CD14-positive monocyte (primary cell): ENCODE measurements around the gene ATP5F1D. TPM values are rescaled to one million over a fixed set of nuclear protein-coding genes. Genes with fewer than 3 reads are reported as not detected.

Experiments
- DNase-seq, 3 donors: peaks; one replicate each; pipeline ENCODE4 v3.0.0-alpha.2; 2011 to 2022
- H2AFZ ChIP-seq: 2 replicates; pipeline ENCODE4 v1.6.0; 2012; ENCODE audit warnings: mild to moderate bottlenecking, low read depth, low read length, inconsistent platforms; ENCODE audit not compliant: insufficient read depth, poor library complexity, severe bottlenecking
- H3K27ac ChIP-seq, 2 donors: 1 replicate in 1 of 2; 2 replicates in 1 of 2; pipeline ENCODE4 v1.5.1; 2012 to 2013; ENCODE audit warnings: low read length in 2 of 2, control low read depth in 1 of 2, inconsistent platforms in 1 of 2, low read depth in 1 of 2, mild to moderate bottlenecking in 1 of 2
- H3K27me3 ChIP-seq, 2 donors: one replicate each; pipeline versions ENCODE4 v1.6.0 to v1.6.1; 2011 to 2013; ENCODE audit warnings: low read length in 2 of 2; ENCODE audit not compliant: control insufficient read depth in 2 of 2, insufficient read depth in 2 of 2
- H3K36me3 ChIP-seq, 2 donors: replicated peaks in 1 of 2; 1 replicate in 1 of 2; 2 replicates in 1 of 2; pipeline versions ENCODE4 v1.5.1 to v1.6.1; 2012 to 2013; ENCODE audit warnings: low read length in 2 of 2, control low read depth in 1 of 2, inconsistent platforms in 1 of 2, mild to moderate bottlenecking in 1 of 2; ENCODE audit not compliant: insufficient read depth in 2 of 2, control insufficient read depth in 1 of 2
- H3K4me1 ChIP-seq, 2 donors: 1 replicate in 1 of 2; 2 replicates in 1 of 2; pipeline versions ENCODE4 v1.5.1 to v1.6.1; 2012 to 2013; ENCODE audit warnings: low read length in 2 of 2, control low read depth in 1 of 2, inconsistent platforms in 1 of 2, mild to moderate bottlenecking in 1 of 2, moderate library complexity in 1 of 2; ENCODE audit not compliant: insufficient read depth in 2 of 2, control insufficient read depth in 1 of 2
- H3K4me2 ChIP-seq: replicated peaks from 2 replicates; pipeline ENCODE3; 2012; ENCODE audit warnings: low read length, moderate library complexity, mild to moderate bottlenecking; ENCODE audit not compliant: poor library complexity, severe bottlenecking; ENCODE audit errors: extremely low read depth
- H3K4me3 ChIP-seq, 3 experiments: fragments of 200-600 bp in 1 of 3; sonication (generic) in 1 of 3; replicated peaks in 1 of 3; 1 replicate in 2 of 3; 2 replicates in 1 of 3; pipeline ENCODE4 v1.5.1; 2011 to 2013; ENCODE audit warnings: low read length in 3 of 3, mild to moderate bottlenecking in 3 of 3, control low read depth in 2 of 3, low read depth in 2 of 3, inconsistent platforms in 1 of 3, moderate library complexity in 1 of 3
- H3K79me2 ChIP-seq: 2 replicates; pipeline ENCODE4 v1.6.0; 2012; ENCODE audit warnings: mild to moderate bottlenecking, control low read depth, inconsistent platforms, low read length, moderate library complexity; ENCODE audit not compliant: insufficient read depth
- H3K9ac ChIP-seq: 2 replicates; pipeline ENCODE4 v1.6.0; 2017; ENCODE audit warnings: low read length, mild to moderate bottlenecking; ENCODE audit not compliant: insufficient read depth, poor library complexity, severe bottlenecking
- H3K9me3 ChIP-seq, 2 donors: replicated peaks in 1 of 2; 1 replicate in 1 of 2; 2 replicates in 1 of 2; pipeline versions ENCODE4 v1.5.1 to v1.6.1; 2012 to 2013; ENCODE audit warnings: low read length in 2 of 2, control low read depth in 1 of 2; ENCODE audit not compliant: control insufficient read depth in 1 of 2, insufficient read depth in 1 of 2
- H4K20me1 ChIP-seq: 2 replicates; pipeline ENCODE4 v1.6.0; 2012; ENCODE audit warnings: mild to moderate bottlenecking, low read length, control low read depth, moderate library complexity; ENCODE audit not compliant: insufficient read depth
- H3K27ac Mint-ChIP-seq, 7 donors: one replicate each; pipeline ENCODE4 v1.8.0; 2020; ENCODE audit warnings: mild to moderate bottlenecking in 7 of 7, mixed read lengths in 7 of 7, moderate library complexity in 6 of 7, inconsistent platforms in 2 of 7
- H3K27me3 Mint-ChIP-seq, 3 donors: one replicate each; pipeline ENCODE4 v1.8.0; 2021 to 2022; ENCODE audit warnings: low read depth in 3 of 3, mild to moderate bottlenecking in 3 of 3, mixed read lengths in 3 of 3, moderate library complexity in 3 of 3, inconsistent platforms in 1 of 3
- H3K36me3 Mint-ChIP-seq, 2 donors: one replicate each; pipeline ENCODE4 v1.8.0; 2020; ENCODE audit warnings: mixed read lengths in 2 of 2, inconsistent platforms in 1 of 2, mild to moderate bottlenecking in 1 of 2
- H3K4me1 Mint-ChIP-seq: one replicate; pipeline ENCODE4 v1.8.0; 2020; ENCODE audit warnings: mild to moderate bottlenecking, mixed read lengths
- H3K4me3 Mint-ChIP-seq, 2 donors: one replicate each; pipeline ENCODE4 v1.8.0; 2020; ENCODE audit warnings: mild to moderate bottlenecking in 2 of 2, mixed read lengths in 2 of 2, moderate library complexity in 1 of 2
- H3K9me3 Mint-ChIP-seq, 7 donors: one replicate each; pipeline ENCODE4 v1.8.0; 2020 to 2022; ENCODE audit warnings: mixed read lengths in 7 of 7, mild to moderate bottlenecking in 6 of 7, moderate library complexity in 6 of 7, inconsistent platforms in 2 of 7
- CTCF ChIP-seq: fragments of 200-600 bp; IDR thresholded peaks from one replicate; pipeline ENCODE4 v1.8.0; 2022; ENCODE audit warnings: antibody characterized with exemption, mild to moderate bottlenecking
- WGBS: methylation state at CpG from one replicate; pipeline ENCODE4 v1.1.5; 2013; ENCODE audit warnings: missing lambda C conversion rate; ENCODE audit not compliant: insufficient coverage; 5-methylcytosine and 5-hydroxymethylcytosine counted together
- intact Hi-C, 2 donors: fragments of 100-400 bp; cut with micrococcal nuclease; formaldehyde crosslinking; loops; one replicate each; pipeline versions ENCODE4 v1.15.0 to v1.15.1; 2023
- polyA plus RNA-seq, 3 donors: library from polyadenylated mRNA; depleted of rRNA in 1 of 3; unstranded in 2 of 3; stranded (reverse) in 1 of 3; fragments of 300-500 nt in 2 of 3; fragments of >200 nt in 1 of 3; fragmentation: Illumina TruSeq in 2 of 3; gene quantifications; 1 replicate in 2 of 3; 2 replicates in 1 of 3; pipeline ENCODE4 v1.2.3, GENCODE V29; 2012 to 2021

ATP5F1D gene
- polyA plus RNA-seq, 3 donors, result 122 to 160 (median 143) TPM

- Mint-ChIP-seq H3K27me3 (peaks cover 0 to 6% (median 0%) of the 10 kb centered on the region in 3 donors), H3K4me3 (peak overlapping the region; percentile 30 to 58), H3K36me3 (peaks cover 6 to 10% of the 10 kb centered on the region in 2 donors), H3K9me3 (peaks cover 0 to 2% (median 0%) of the 10 kb centered on the region in 7 donors), H3K4me1 (peaks cover 26% of the 10 kb centered on the region), H3K27ac (peak overlapping the region; percentile 59 to 91 (median 84))
- H3K9ac ChIP-seq, result peak overlapping the region; percentile 97
- peak overlapping the region; percentile 75 for H3K4me2 ChIP-seq
- TF ChIP-seq CTCF, result no peak
- intact Hi-C loops, result loop anchor here in 1 of 2 donors (10.0 kb wide), 3 partner anchors 143 to 383 kb away; partner anchors contain the start of genes ARID3A and GPX4
- H2AFZ ChIP-seq, result peak overlapping the region; percentile 48
- peaks cover 50% of the 10 kb centered on the region for H4K20me1 ChIP-seq
- no peaks in the 10 kb centered on the region for H3K9me3 ChIP-seq
- H3K27ac ChIP-seq, result peak overlapping the region; percentile 92 to 95
- peaks cover 7 to 10% of the 10 kb centered on the region in 2 donors for H3K36me3 ChIP-seq
- no peaks in the 10 kb centered on the region for H3K27me3 ChIP-seq
- no peak for DNase-seq
- peak overlapping the region; percentile 31 to 99 (median 59) for H3K4me3 ChIP-seq
- H3K4me1 ChIP-seq, result peaks cover 39 to 51% of the 10 kb centered on the region in 2 donors
- peaks cover 55% of the 10 kb centered on the region for H3K79me2 ChIP-seq
- 21% methylated on average over 3 of the region's 8 CpGs for WGBS
These were observed 6.2 kb downstream of the ATP5F1D start for GRCh38 chr19:1247748-1248138.

- peaks cover 53% of the 10 kb centered on the region for H3K79me2 ChIP-seq
- Mint-ChIP-seq H3K36me3 (peaks cover 6 to 12% of the 10 kb centered on the region in 2 donors), H3K27ac (peak within 1 kb of the TSS; percentile 85 to 97 (median 95)), H3K27me3 (peaks cover 0 to 6% (median 0%) of the 10 kb centered on the region in 3 donors), H3K9me3 (peaks cover 0 to 2% (median 0%) of the 10 kb centered on the region in 7 donors), H3K4me3 (peak within 1 kb of the TSS; percentile 76 to 87), H3K4me1 (peaks cover 22% of the 10 kb centered on the region)
- peak within 1 kb of the TSS; percentile 75 for H3K4me2 ChIP-seq
- intact Hi-C loops, result loop anchor here in 1 of 2 donors (10.0 kb wide), 3 partner anchors 143 to 383 kb away; partner anchors contain the start of genes ARID3A and GPX4
- no peak for TF ChIP-seq CTCF
- H3K36me3 ChIP-seq, result peaks cover 7 to 10% of the 10 kb centered on the region in 2 donors
- no peaks in the 10 kb centered on the region for H3K9me3 ChIP-seq
- H3K27ac ChIP-seq, result peak within 1 kb of the TSS; percentile 92 to 95
- H2AFZ ChIP-seq, result peak within 1 kb of the TSS; percentile 48
- no peaks in the 10 kb centered on the region for H3K27me3 ChIP-seq
- under 1% methylated on average over 42 of the region's 60 CpGs for WGBS
- H3K4me3 ChIP-seq, result peak within 1 kb of the TSS; percentile 59 to 99 (median 83)
- peak; percentile 88 to 96 (median 89) for DNase-seq
- H3K4me1 ChIP-seq, result peaks cover 38 to 46% of the 10 kb centered on the region in 2 donors
- H4K20me1 ChIP-seq, result peaks cover 54% of the 10 kb centered on the region
- H3K9ac ChIP-seq, result peak within 1 kb of the TSS; percentile 97
These were observed 6.7 kb downstream of the ATP5F1D start, which contains the start of gene MIDN for GRCh38 chr19:1248139-1248785. TSS of gene MIDN (plus strand) at chr19:1248583. CDS start at chr19:1250297, 1,714 bp downstream.
